Caco-2 (cell line): ENCODE measurements around the gene SLC44A1. TPM values are rescaled to one million over a fixed set of nuclear protein-coding genes. Genes with fewer than 3 reads are reported as not detected.

Source experiments
- BruUV-seq: library from RNA; stranded (reverse); fragments of 400-500 nt; replicated peaks from 2 replicates; lab custom pipeline; 2021; lab: Mats Ljungman, UMichigan
- CTCF ChIA-PET: fragments of 300-600 bp; sonication (Branson Sonifier 250); formaldehyde crosslinking; loops from one replicate; lab custom pipeline; 2022; ENCODE audit warnings: antibody characterized with exemption; lab: Charles Lee
- POLR2A ChIA-PET: fragments of 300-600 bp; sonication (Branson Sonifier 250); formaldehyde crosslinking; loops from one replicate; lab custom pipeline; 2022; ENCODE audit warnings: antibody characterized with exemption; lab: Charles Lee
- DNase-seq, 2 experiments: peaks; one replicate each; pipeline versions ENCODE4 v3.0.0 to v3.0.0-alpha.2; 2020 to 2022
- H3K27me3 ChIP-seq: replicated peaks from 2 replicates; pipeline ENCODE4 v1.6.0; 2011; ENCODE audit warnings: low read length; ENCODE audit not compliant: control insufficient read depth, insufficient read depth
- H3K36me3 ChIP-seq: 2 replicates; pipeline ENCODE4 v1.5.1; 2011; ENCODE audit warnings: low read length; ENCODE audit not compliant: control insufficient read depth, insufficient read depth
- H3K4me1 ChIP-seq: fragments of 250-450 bp; sonication (Bioruptor Pico); 2 replicates; pipeline ENCODE4 v1.5.1; 2020; ENCODE audit warnings: mild to moderate bottlenecking
- H3K4me3 ChIP-seq: 2 replicates; pipeline ENCODE4 v1.5.1; 2011; ENCODE audit warnings: low read depth, mild to moderate bottlenecking, control low read depth, low read length
- H3K9me3 ChIP-seq: fragments of 250-450 bp; sonication (Bioruptor Pico); 2 replicates; pipeline ENCODE4 v1.5.1; 2020; ENCODE audit warnings: mild to moderate bottlenecking, moderate library complexity
- H3K27ac Mint-ChIP-seq: one replicate; pipeline ENCODE4 v1.8.0; 2022; ENCODE audit warnings: mixed read lengths; ENCODE audit not compliant: unreplicated experiment
- H3K27me3 Mint-ChIP-seq: one replicate; pipeline ENCODE4 v1.8.0; 2022; ENCODE audit warnings: mixed read lengths; ENCODE audit not compliant: insufficient read depth, unreplicated experiment
- H3K36me3 Mint-ChIP-seq: one replicate; pipeline ENCODE4 v1.8.0; 2022; ENCODE audit warnings: mild to moderate bottlenecking, mixed read lengths; ENCODE audit not compliant: insufficient read depth, unreplicated experiment
- H3K4me1 Mint-ChIP-seq: one replicate; pipeline ENCODE4 v1.8.0; 2022; ENCODE audit warnings: low read depth, mixed read lengths; ENCODE audit not compliant: unreplicated experiment
- H3K4me3 Mint-ChIP-seq: one replicate; pipeline ENCODE4 v1.8.0; 2022; ENCODE audit warnings: mild to moderate bottlenecking, moderate library complexity, mixed read lengths; ENCODE audit not compliant: unreplicated experiment
- H3K9me3 Mint-ChIP-seq: one replicate; pipeline ENCODE4 v1.8.0; 2022; ENCODE audit warnings: mixed read lengths; ENCODE audit not compliant: unreplicated experiment
- CTCF ChIP-seq, 2 experiments: fragments of 200-600 bp in 1 of 2; IDR thresholded peaks; 1 replicate in 1 of 2; 2 replicates in 1 of 2; pipeline versions ENCODE4 v1.5.1 to v1.8.0; 2011 to 2022; ENCODE audit warnings: antibody characterized with exemption in 1 of 2, control low read depth in 1 of 2, inconsistent platforms in 1 of 2, low read depth in 1 of 2, low read length in 1 of 2, mild to moderate bottlenecking in 1 of 2, moderate library complexity in 1 of 2; ENCODE audit not compliant: insufficient read depth in 1 of 2, severe bottlenecking in 1 of 2, unreplicated experiment in 1 of 2
- intact Hi-C: fragments of 100-400 bp; cut with micrococcal nuclease; formaldehyde crosslinking; loops from one replicate; pipeline ENCODE4 v1.10.0; 2022; ENCODE audit not compliant: unreplicated experiment
- total RNA-seq: library from RNA; stranded (reverse); gene quantifications from 2 replicates; pipeline ENCODE4 v1.2.3, GENCODE V29; 2022

The SLC44A1 gene
- total RNA-seq, 1 experiment from 2014 or later = 45.8 TPM

GRCh38 chr9:105362470-105362869 is 118.0 kb downstream of the SLC44A1 start:
- no peaks in the 10 kb centered on the region for H3K4me1 Mint-ChIP-seq
- H3K27me3 ChIP-seq = no peaks in the 10 kb centered on the region
- TF ChIP-seq CTCF (IDR thresholded peaks at IDR 0.05; ENCODE audit: insufficient read depth in 1 of 2, low read depth in 1 of 2, low read length in 1 of 2, severe bottlenecking in 1 of 2, unreplicated experiment in 1 of 2) = no peak
- no peak overlapping the region for H3K4me3 Mint-ChIP-seq
- no peaks in the 10 kb centered on the region for H3K9me3 Mint-ChIP-seq
- H3K27ac Mint-ChIP-seq = no peak overlapping the region
- H3K4me1 ChIP-seq = no peaks in the 10 kb centered on the region
- no peaks in the 10 kb centered on the region for H3K27me3 Mint-ChIP-seq
- ChIA-PET POLR2A (no interaction called here), CTCF (no interaction called here)
- no TSS peak for BruUV-seq
- peaks cover 32% of the 10 kb centered on the region for H3K36me3 Mint-ChIP-seq
- no peaks in the 10 kb centered on the region for H3K9me3 ChIP-seq
- peaks cover 2% of the 10 kb centered on the region; the same call in 1 of the 2 replicates for H3K36me3 ChIP-seq
- no peak for DNase-seq
- intact Hi-C loops = no loop called here
- H3K4me3 ChIP-seq = no peak overlapping the region

GRCh38 chr9:105363837-105364236 is 119.4 kb downstream of the SLC44A1 start:
- no peak for TF ChIP-seq CTCF (IDR thresholded peaks at IDR 0.05; ENCODE audit: insufficient read depth in 1 of 2, low read depth in 1 of 2, low read length in 1 of 2, severe bottlenecking in 1 of 2, unreplicated experiment in 1 of 2)
- H3K27me3 ChIP-seq = no peaks in the 10 kb centered on the region
- BruUV-seq = no TSS peak
- H3K9me3 ChIP-seq = no peaks in the 10 kb centered on the region
- H3K36me3 ChIP-seq = peaks cover 3% of the 10 kb centered on the region; the same call in 1 of the 2 replicates
- no peaks in the 10 kb centered on the region for H3K4me1 ChIP-seq
- ChIA-PET CTCF (interaction anchor here (0.7 kb wide), 1 partner anchor 117 kb away, joined by 3 read pairs; no protein-coding TSS in a partner anchor), POLR2A (no interaction called here)
- Mint-ChIP-seq H3K4me3 (no peak overlapping the region), H3K27ac (no peak overlapping the region), H3K4me1 (no peaks in the 10 kb centered on the region), H3K27me3 (no peaks in the 10 kb centered on the region), H3K36me3 (peaks cover 39% of the 10 kb centered on the region), H3K9me3 (no peaks in the 10 kb centered on the region)
- intact Hi-C loops = no loop called here
- DNase-seq = no peak
- no peak overlapping the region for H3K4me3 ChIP-seq

GRCh38 chr9:105369911-105370310 is 125.5 kb downstream of the SLC44A1 start:
- Mint-ChIP-seq H3K27ac (no peak overlapping the region), H3K36me3 (peaks cover 13% of the 10 kb centered on the region), H3K27me3 (no peaks in the 10 kb centered on the region), H3K4me1 (no peaks in the 10 kb centered on the region), H3K9me3 (no peaks in the 10 kb centered on the region), H3K4me3 (no peak overlapping the region)
- H3K36me3 ChIP-seq = peaks cover 3% of the 10 kb centered on the region; the same call in 1 of the 2 replicates
- H3K9me3 ChIP-seq = no peaks in the 10 kb centered on the region
- H3K4me1 ChIP-seq = peaks cover 5% of the 10 kb centered on the region; the same call in 1 of the 2 replicates
- POLR2A ChIA-PET = no interaction called here
- H3K4me3 ChIP-seq = no peak overlapping the region
- CTCF ChIA-PET = interaction anchor here (0.6 to 1.1 kb wide), 2 partner anchors 32 to 125 kb away, joined by 3 to 5 read pairs; partner anchors contain the start of gene SLC44A1
- H3K27me3 ChIP-seq = no peaks in the 10 kb centered on the region
- DNase-seq = no peak
- BruUV-seq = no TSS peak
- intact Hi-C loops = loop anchor here (2.0 kb wide), 1 partner anchor 43 kb away; no protein-coding TSS in a partner anchor
- TF ChIP-seq CTCF (IDR thresholded peaks at IDR 0.05; ENCODE audit: insufficient read depth in 1 of 2, low read depth in 1 of 2, low read length in 1 of 2, severe bottlenecking in 1 of 2, unreplicated experiment in 1 of 2) = no peak
